Right lobe of liver (tissue), 4 donors: ENCODE data around the gene DLG4.

Experiments
- CTCF ChIP-seq, 4 donors: fragments of 200-600 bp in 3 of 4; fragments of 450-650 bp in 1 of 4; IDR thresholded peaks; one replicate each; pipeline versions ENCODE4 v1.5.1 to v1.8.0; 2016 to 2022; ENCODE audit warnings: antibody characterized with exemption in 4 of 4, mild to moderate bottlenecking in 2 of 4
- POLR2A ChIP-seq: fragments of 450-650 bp; IDR thresholded peaks from one replicate; pipeline ENCODE4 v1.6.1; 2017; ENCODE audit warnings: antibody characterized with exemption, mild to moderate bottlenecking
- donor health status: DM: no; HTN: no; CAD: no.
- donor health status: DM: no; HTN: no; CAD: no.
- donor health status: DM: no; HTN: yes; CAD: no.

DNA sequence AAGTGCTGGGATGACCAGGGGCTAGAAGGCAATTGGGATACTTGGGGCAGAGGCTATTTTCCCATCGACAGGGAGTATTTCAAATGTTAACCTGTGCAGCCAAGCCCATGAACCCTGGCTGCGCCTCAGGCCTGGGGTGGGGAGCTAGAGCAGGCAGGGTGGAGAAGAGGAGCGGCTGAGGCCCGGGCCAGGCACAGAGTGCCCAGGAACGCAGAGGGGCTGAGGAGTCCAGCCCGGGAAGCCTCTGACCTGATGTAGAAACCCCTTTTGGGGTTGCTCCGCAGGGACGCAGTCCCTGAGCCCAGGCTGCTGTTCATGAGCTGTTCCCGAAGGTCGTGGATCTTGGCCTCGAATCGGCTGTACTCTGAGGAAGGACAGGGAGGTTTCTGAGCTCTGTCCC, 23.7 kb downstream of the DLG4 start:
- no peak for TF ChIP-seq CTCF (IDR thresholded peaks at IDR 0.05)
- no peak for TF ChIP-seq POLR2A
